ENCODE results near the gene USP37.

- no peak for TF ChIP-seq CTCF (IDR thresholded peaks at IDR 0.05; ENCODE audit: insufficient read depth, low read length)
- TF ChIP-seq GABPA (IDR thresholded peaks at IDR 0.05; ENCODE audit: low read depth) = no peak
- TF ChIP-seq REST (IDR thresholded peaks at IDR 0.05; ENCODE audit: insufficient replicate concordance, low read depth) = no peak
Measured at GRCh38 chr2:218438596-218438995, 129.6 kb downstream of the USP37 start.

All from HL-60 (cell line).